Keratinocyte (primary cell): ENCODE measurements around the gene ZNF644. TPM values are rescaled to one million over a fixed set of nuclear protein-coding genes. Genes with fewer than 3 reads are reported as not detected.
"Not testable (repeated sequence)": the region's sequence is repeated elsewhere in the genome, so short reads cannot be mapped to it uniquely, and the experiment has no call there.

ENCODE experiments used
- DNase-seq: peaks from one replicate; pipeline ENCODE4 v3.0.0-alpha.2; 2011; ENCODE audit warnings: low read depth, missing footprints, low spot score
- FAIRE-seq: peaks from 2 replicates; lab custom pipeline; 2011; peaks lifted over from hg19 to GRCh38; lab: Jason Lieb, UNC
- H2AFZ ChIP-seq: 2 replicates; pipeline ENCODE4 v1.6.0; 2012; ENCODE audit warnings: low read length, control low read depth, inconsistent platforms; ENCODE audit not compliant: control insufficient read depth
- H3K27ac ChIP-seq: 2 replicates; pipeline ENCODE4 v1.5.1; 2011; ENCODE audit warnings: low read length; ENCODE audit not compliant: control insufficient read depth, insufficient read depth
- H3K27me3 ChIP-seq: 3 replicates; pipeline ENCODE4 v1.6.0; 2011; ENCODE audit warnings: low read length; ENCODE audit not compliant: control insufficient read depth, insufficient read depth; ENCODE audit errors: extremely low read depth
- H3K36me3 ChIP-seq, 2 experiments: 2 replicates in 1 of 2; 3 replicates in 1 of 2; pipeline ENCODE4 v1.5.1; 2011; ENCODE audit warnings: low read length in 2 of 2, mild to moderate bottlenecking in 1 of 2; ENCODE audit not compliant: control insufficient read depth in 2 of 2, insufficient read depth in 2 of 2; ENCODE audit errors: extremely low read depth in 1 of 2
- H3K4me1 ChIP-seq: 3 replicates; pipeline ENCODE4 v1.5.1; 2011; ENCODE audit warnings: low read length; ENCODE audit not compliant: control insufficient read depth, insufficient read depth; ENCODE audit errors: extremely low read depth
- H3K4me2 ChIP-seq: 3 replicates; pipeline ENCODE4 v1.6.0; 2011; ENCODE audit warnings: low read depth, low read length; ENCODE audit not compliant: control insufficient read depth, insufficient read depth; ENCODE audit errors: extremely low read depth
- H3K4me3 ChIP-seq, 3 experiments: fragments of 200-600 bp in 1 of 3; sonication (generic) in 1 of 3; 2 replicates in 2 of 3; 3 replicates in 1 of 3; pipeline ENCODE4 v1.5.1; 2011 to 2016; ENCODE audit warnings: low read length in 3 of 3, mild to moderate bottlenecking in 3 of 3, control low read depth in 2 of 3, inconsistent platforms in 1 of 3, low read depth in 1 of 3, mixed read lengths in 1 of 3, mixed run types in 1 of 3, moderate library complexity in 1 of 3; ENCODE audit not compliant: control insufficient read depth in 2 of 3, insufficient read depth in 2 of 3; ENCODE audit errors: extremely low read depth in 1 of 3
- H3K79me2 ChIP-seq: 2 replicates; pipeline ENCODE4 v1.6.0; 2012; ENCODE audit warnings: low read length; ENCODE audit not compliant: control insufficient read depth, insufficient read depth
- H3K9ac ChIP-seq: 3 replicates; pipeline ENCODE4 v1.6.0; 2011; ENCODE audit warnings: low read length; ENCODE audit not compliant: control insufficient read depth, insufficient read depth; ENCODE audit errors: extremely low read depth
- H3K9me1 ChIP-seq: 3 replicates; pipeline ENCODE4 v1.6.0; 2011; ENCODE audit warnings: low read length; ENCODE audit not compliant: control insufficient read depth, insufficient read depth; ENCODE audit errors: extremely low read depth
- H3K9me3 ChIP-seq: 2 replicates; pipeline ENCODE4 v1.5.1; 2012; ENCODE audit warnings: low read depth, low read length; ENCODE audit not compliant: control insufficient read depth
- H4K20me1 ChIP-seq: 3 replicates; pipeline ENCODE4 v1.6.0; 2011; ENCODE audit warnings: low read length; ENCODE audit not compliant: control insufficient read depth, insufficient read depth; ENCODE audit errors: extremely low read depth
- CTCF ChIP-seq, 3 experiments: IDR thresholded peaks in 1 of 3; conservative IDR thresholded peaks in 1 of 3; optimal IDR thresholded peaks in 1 of 3; 2 replicates in 2 of 3; 3 replicates in 1 of 3; pipeline versions ENCODE3 to v1.5.1; 2011; ENCODE audit warnings: low read length in 3 of 3, mild to moderate bottlenecking in 3 of 3, moderate library complexity in 2 of 3, control low read depth in 1 of 3, inconsistent platforms in 1 of 3; ENCODE audit not compliant: insufficient read depth in 2 of 3; ENCODE audit errors: extremely low read depth in 1 of 3
- EZH2 ChIP-seq: IDR thresholded peaks from one replicate; pipeline ENCODE4 v1.6.1; 2012; ENCODE audit warnings: inconsistent platforms, mild to moderate bottlenecking, low read length, moderate library complexity
- dilution Hi-C: fragments of 300-500 bp; cut with MboI; formaldehyde crosslinking; loops from one replicate; pipeline ENCODE4 v1.7.0; 2020; ENCODE audit warnings: low sequenced_read_pairs; ENCODE audit not compliant: extremely low pct_ligation_motif_present
- polyA plus RNA-seq, 5 experiments: library from polyadenylated mRNA; depleted of rRNA in 3 of 5; stranded (reverse) in 3 of 5; stranded (forward) in 1 of 5; unstranded in 1 of 5; fragments of >200 nt; gene quantifications; 1 replicate in 1 of 5; 2 replicates in 3 of 5; 3 replicates in 1 of 5; pipeline versions ENCODE4 v1.2.1 to v1.2.3, GENCODE V29; 2011 to 2012; ENCODE audit warnings: missing spikeins in 2 of 5, low read depth in 1 of 5, low replicate concordance in 1 of 5

ZNF644 gene
- polyA plus RNA-seq, 1 donor (not counting 4 experiments of a cell fraction or from before 2014, with no cell fraction given): 19.1 TPM

- TF ChIP-seq EZH2 (no peak), CTCF (optimal IDR thresholded peaks at IDR 0.05 in 1 of 3, IDR thresholded peaks at IDR 0.05 in 1 of 3, conservative IDR thresholded peaks at IDR 0.05 in 1 of 3; ENCODE audit: extremely low read depth in 1 of 3, insufficient read depth in 2 of 3, low read length in 3 of 3) (no peak)
- Histone ChIP-seq H3K9ac (no peak overlapping the region), H3K27me3 (no peaks in the 10 kb centered on the region), H3K9me3 (no peaks in the 10 kb centered on the region), H3K27ac (no peak overlapping the region), H3K36me3 (no peaks in the 10 kb centered on the region), H3K79me2 (no peaks in the 10 kb centered on the region), H2AFZ (no peak overlapping the region), H3K4me2 (no peak overlapping the region), H3K4me1 (no peaks in the 10 kb centered on the region), H4K20me1 (no peaks in the 10 kb centered on the region), H3K4me3 (no peak overlapping the region), H3K9me1 (no peaks in the 10 kb centered on the region)
- dilution Hi-C loops: no loop called here
- FAIRE-seq (no peak), DNase-seq (no peak)
These were observed 24.9 kb upstream of the ZNF644 start for GRCh38 chr1:91046766-91047165.

GRCh38 chr1:91045284-91045683 lies 23.4 kb upstream of the ZNF644 start:
- DNase-seq (no peak), FAIRE-seq (no peak)
- H3K79me2 ChIP-seq: no peaks in the 10 kb centered on the region
- no peaks in the 10 kb centered on the region for H4K20me1 ChIP-seq
- no peak overlapping the region for H2AFZ ChIP-seq
- TF ChIP-seq EZH2 (no peak), CTCF (optimal IDR thresholded peaks at IDR 0.05 in 1 of 3, IDR thresholded peaks at IDR 0.05 in 1 of 3, conservative IDR thresholded peaks at IDR 0.05 in 1 of 3; ENCODE audit: extremely low read depth in 1 of 3, insufficient read depth in 2 of 3, low read length in 3 of 3) (no peak)
- H3K4me1 ChIP-seq: no peaks in the 10 kb centered on the region
- H3K9me1 ChIP-seq: no peaks in the 10 kb centered on the region
- H3K27ac ChIP-seq: no peak overlapping the region
- H3K9me3 ChIP-seq: no peaks in the 10 kb centered on the region
- dilution Hi-C loops: no loop called here
- no peak overlapping the region for H3K4me2 ChIP-seq
- no peaks in the 10 kb centered on the region for H3K36me3 ChIP-seq
- no peak overlapping the region for H3K9ac ChIP-seq
- H3K27me3 ChIP-seq: no peaks in the 10 kb centered on the region
- H3K4me3 ChIP-seq: no peak overlapping the region

GRCh38 chr1:91044776-91045175 lies 22.9 kb upstream of the ZNF644 start:
- H3K9me1 ChIP-seq, H3K4me1 ChIP-seq, H3K36me3 ChIP-seq, H3K4me3 ChIP-seq, H3K27me3 ChIP-seq, H2AFZ ChIP-seq, H3K4me2 ChIP-seq, H3K9me3 ChIP-seq, FAIRE-seq, H3K79me2 ChIP-seq, H4K20me1 ChIP-seq, H3K9ac ChIP-seq, H3K27ac ChIP-seq, dilution Hi-C loops, DNase-seq: not testable (repeated sequence)

- FAIRE-seq, dilution Hi-C loops: not testable (repeated sequence)
These were observed 20.5 kb upstream of the ZNF644 start for GRCh38 chr1:91042372-91042771.

More at GRCh38 chr1:91042372-91042771, 20.5 kb upstream of the ZNF644 start:
- not testable (repeated sequence) for H2AFZ ChIP-seq, H3K27me3 ChIP-seq, DNase-seq, H3K4me1 ChIP-seq, H3K9me3 ChIP-seq, H3K9ac ChIP-seq, H3K4me2 ChIP-seq, H3K4me3 ChIP-seq, H4K20me1 ChIP-seq, H3K9me1 ChIP-seq, H3K27ac ChIP-seq, H3K79me2 ChIP-seq, H3K36me3 ChIP-seq
